Measurements from ENCODE around the gene DMD.

The DMD gene

GRCh38 chrX:31212856-31213748 lies 1998.2 kb downstream of the DMD start:
- no peak for DNase-seq (ENCODE audit: low read depth in 4 of 4, low spot score in 1 of 4)

GRCh38 chrX:31209005-31209628 lies 2002.2 kb downstream of the DMD start:
- DNase-seq (ENCODE audit: low read depth in 4 of 4, low spot score in 1 of 4), result no peak

- DNase-seq (ENCODE audit: low read depth in 4 of 4, low spot score in 1 of 4), result no peak
Observed at GRCh38 chrX:31201503-31201902, 2009.8 kb downstream of the DMD start.

- no peak for DNase-seq (ENCODE audit: low read depth in 4 of 4, low spot score in 1 of 4)
Observed at GRCh38 chrX:31200430-31200829, 2010.9 kb downstream of the DMD start.

- no peak for DNase-seq (ENCODE audit: low read depth in 4 of 4, low spot score in 1 of 4)
Observed at GRCh38 chrX:31199840-31200114, 2011.6 kb downstream of the DMD start.

GRCh38 chrX:31199056-31199839 lies 2012.1 kb downstream of the DMD start:
- DNase-seq (ENCODE audit: low read depth in 4 of 4, low spot score in 1 of 4), result no peak

- no peak for DNase-seq (ENCODE audit: low read depth in 4 of 4, low spot score in 1 of 4)
Observed at GRCh38 chrX:31190221-31190975, 2021.0 kb downstream of the DMD start.

- no peak for DNase-seq (ENCODE audit: low read depth in 4 of 4, low spot score in 1 of 4)
Observed at GRCh38 chrX:31186693-31187338, 2024.5 kb downstream of the DMD start.

GRCh38 chrX:31185884-31186283 lies 2025.5 kb downstream of the DMD start:
- no peak for DNase-seq (ENCODE audit: low read depth in 4 of 4, low spot score in 1 of 4)

GRCh38 chrX:31181377-31182000 lies 2029.9 kb downstream of the DMD start:
- DNase-seq (ENCODE audit: low read depth in 4 of 4, low spot score in 1 of 4), result no peak

GRCh38 chrX:31179203-31179602 lies 2032.1 kb downstream of the DMD start:
- no peak for DNase-seq (ENCODE audit: low read depth in 4 of 4, low spot score in 1 of 4)

- DNase-seq (ENCODE audit: low read depth in 4 of 4, low spot score in 1 of 4), result no peak
Observed at GRCh38 chrX:31178769-31179125, 2032.6 kb downstream of the DMD start.

- DNase-seq (ENCODE audit: low read depth in 4 of 4, low spot score in 1 of 4), result no peak
Observed at GRCh38 chrX:31178064-31178768, 2033.1 kb downstream of the DMD start.

GRCh38 chrX:31170792-31171191 lies 2040.6 kb downstream of the DMD start:
- no peak for DNase-seq (ENCODE audit: low read depth in 4 of 4, low spot score in 1 of 4)

- DNase-seq (ENCODE audit: low read depth in 4 of 4, low spot score in 1 of 4), result no peak
Observed at GRCh38 chrX:31168551-31168950, 2042.8 kb downstream of the DMD start.

- no peak for DNase-seq (ENCODE audit: low read depth in 4 of 4, low spot score in 1 of 4)
Observed at GRCh38 chrX:31166832-31167231, 2044.5 kb downstream of the DMD start.

GRCh38 chrX:31166416-31166815 lies 2044.9 kb downstream of the DMD start:
- no peak for DNase-seq (ENCODE audit: low read depth in 4 of 4, low spot score in 1 of 4)

- no peak for DNase-seq (ENCODE audit: low read depth in 4 of 4, low spot score in 1 of 4)
Observed at GRCh38 chrX:31165241-31166035, 2045.9 kb downstream of the DMD start.

- DNase-seq (ENCODE audit: low read depth in 4 of 4, low spot score in 1 of 4), result no peak
Observed at GRCh38 chrX:31154946-31155345, 2056.4 kb downstream of the DMD start.
